NOMO-1 treated with DMSO at 0.1 percent for 48 hours (cell line): ENCODE measurements around the gene EPS15.
"Not testable (repeated sequence)": the region's sequence is repeated elsewhere in the genome, so short reads cannot be mapped to it uniquely, and the experiment has no call there.

Source experiments
- DNase-seq: peaks from one replicate; lab custom pipeline; 2025; ENCODE audit not compliant: unreplicated experiment; lab: John Stamatoyannopoulos, UW

Gene EPS15

GRCh38 chr1:51433972-51434510 lies 85.0 kb downstream of the EPS15 start:
- DNase-seq, result no peak

DNA sequence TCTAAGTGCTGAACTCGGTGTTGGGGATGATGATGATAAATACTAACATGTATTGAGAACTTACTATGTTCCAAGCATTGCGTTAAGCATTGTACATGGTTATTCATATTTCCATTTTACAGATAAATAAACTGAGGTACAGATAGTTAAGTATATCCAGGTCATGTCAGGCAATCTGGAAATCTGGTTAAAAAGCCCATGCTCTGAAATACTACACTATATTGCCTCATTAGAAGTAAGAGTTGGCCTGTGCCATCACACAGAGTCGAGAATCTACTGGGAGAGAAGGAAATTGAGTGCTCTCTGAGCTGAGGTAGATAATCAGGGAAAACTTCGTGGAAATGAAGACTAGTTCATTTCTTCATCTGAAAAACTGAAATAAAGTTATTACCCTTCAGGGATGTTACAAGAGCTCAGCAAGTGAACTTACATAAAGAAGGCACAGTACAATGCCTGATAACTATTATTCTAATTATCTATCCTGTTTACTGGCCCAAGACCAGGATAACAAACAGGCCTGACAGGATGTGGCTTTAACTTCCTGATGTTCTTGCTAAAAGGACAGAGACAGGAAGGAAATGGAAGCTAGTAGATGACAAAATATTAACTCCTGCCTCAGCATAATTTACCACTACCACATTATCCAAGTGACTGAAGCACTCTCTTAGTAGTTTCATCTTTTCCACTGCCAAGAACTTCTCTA lies 85.6 kb downstream of the EPS15 start:
- DNase-seq, result peak; percentile 13

DNA sequence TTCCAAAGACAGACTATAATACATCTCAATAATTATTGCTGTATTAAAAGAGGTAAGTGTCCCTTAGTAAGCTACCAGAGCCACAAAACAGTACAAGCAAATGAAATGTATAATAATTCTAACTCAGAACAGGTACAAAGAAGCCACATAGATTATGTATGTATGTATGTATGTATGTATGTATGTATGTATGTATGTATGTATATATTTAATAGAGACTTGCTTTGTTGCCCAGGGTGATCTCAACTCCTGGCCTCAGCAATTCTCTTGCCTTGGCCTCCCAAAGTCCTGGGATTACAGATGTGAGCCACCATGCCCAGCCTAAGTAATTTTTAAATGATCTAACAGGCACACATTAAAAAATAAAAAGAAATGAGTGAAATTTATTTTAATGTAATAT lies 86.9 kb downstream of the EPS15 start:
- no peak for DNase-seq

DNA sequence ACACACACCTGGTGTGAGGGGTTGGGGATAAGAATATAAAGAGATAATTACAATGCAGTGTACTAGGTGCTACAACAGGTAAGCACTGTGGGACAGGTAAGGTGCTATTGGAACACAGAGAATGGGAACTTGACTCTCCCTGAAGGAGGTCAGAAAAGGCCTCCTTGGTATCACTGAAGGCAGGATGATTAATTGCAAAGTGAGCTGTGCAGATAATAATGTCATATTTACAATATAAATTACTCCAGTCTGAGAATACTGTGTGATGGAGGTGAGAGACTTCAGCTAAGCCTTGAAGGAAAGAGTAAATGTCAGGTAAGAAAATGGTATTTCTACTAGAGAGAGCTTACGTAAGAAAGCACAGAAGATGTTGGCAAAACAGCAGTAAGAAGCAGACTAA lies 91.6 kb downstream of the EPS15 start:
- no peak for DNase-seq

GRCh38 chr1:51425955-51426354 lies 93.1 kb downstream of the EPS15 start:
- DNase-seq, result no peak

DNA sequence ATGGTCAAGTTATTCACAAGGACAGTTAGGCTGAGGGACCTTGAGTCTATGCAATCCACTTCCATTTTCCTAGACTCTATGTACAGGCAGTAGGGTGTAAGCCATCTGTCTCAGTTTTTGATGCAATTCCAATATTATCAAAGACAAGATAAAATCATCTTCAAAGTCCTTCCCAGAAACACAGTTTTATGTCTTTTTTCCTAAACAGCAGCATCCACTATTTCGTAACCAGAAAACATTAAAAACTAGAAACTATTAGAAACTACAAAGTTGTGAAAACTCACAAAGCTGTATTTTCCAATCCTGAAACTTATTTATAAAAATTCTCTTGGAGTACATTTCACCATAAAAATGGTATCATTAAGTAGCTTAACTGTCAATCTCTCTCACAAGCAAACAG lies 93.8 kb downstream of the EPS15 start:
- no peak for DNase-seq

DNA sequence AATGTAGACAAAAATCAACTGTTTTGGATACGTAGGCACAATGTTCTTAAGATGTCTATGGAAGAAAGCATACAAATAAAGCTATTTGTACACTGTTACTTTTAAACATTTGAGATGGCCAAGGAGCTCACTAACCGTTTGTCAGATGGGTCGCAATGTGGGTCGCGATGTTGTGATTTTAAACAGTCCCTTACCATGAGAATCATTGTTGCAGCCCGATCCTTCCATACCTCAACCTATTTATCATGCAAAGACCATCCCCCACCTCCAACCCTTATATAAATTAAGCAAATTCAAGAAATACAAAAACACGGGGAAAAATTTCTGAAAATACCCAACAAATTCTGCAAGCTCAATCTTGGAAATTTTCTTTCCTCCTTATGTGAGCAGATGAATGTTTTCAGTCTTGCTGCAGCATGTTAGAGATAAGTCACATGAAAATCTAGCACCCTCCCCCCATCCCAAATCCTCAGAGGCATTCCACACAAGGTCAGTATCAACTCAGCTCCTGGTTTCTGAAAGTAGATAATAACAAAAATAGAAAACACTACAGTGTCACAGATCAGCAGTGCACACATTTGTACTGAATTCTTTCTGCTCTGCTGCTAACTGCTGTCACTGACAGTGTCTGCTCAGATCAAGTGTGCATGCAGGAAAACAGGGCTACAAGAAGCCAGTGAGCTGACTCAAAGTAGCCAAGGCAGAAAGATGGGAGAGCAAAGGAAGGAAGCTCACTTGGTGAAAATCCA lies 95.8 kb downstream of the EPS15 start:
- DNase-seq, result no peak

GRCh38 chr1:51422367-51423072 lies 96.5 kb downstream of the EPS15 start:
- no peak for DNase-seq

GRCh38 chr1:51421964-51422363 lies 97.1 kb downstream of the EPS15 start:
- peak; percentile 23 for DNase-seq

GRCh38 chr1:51420867-51421627 lies 98.0 kb downstream of the EPS15 start:
- no peak for DNase-seq

DNA sequence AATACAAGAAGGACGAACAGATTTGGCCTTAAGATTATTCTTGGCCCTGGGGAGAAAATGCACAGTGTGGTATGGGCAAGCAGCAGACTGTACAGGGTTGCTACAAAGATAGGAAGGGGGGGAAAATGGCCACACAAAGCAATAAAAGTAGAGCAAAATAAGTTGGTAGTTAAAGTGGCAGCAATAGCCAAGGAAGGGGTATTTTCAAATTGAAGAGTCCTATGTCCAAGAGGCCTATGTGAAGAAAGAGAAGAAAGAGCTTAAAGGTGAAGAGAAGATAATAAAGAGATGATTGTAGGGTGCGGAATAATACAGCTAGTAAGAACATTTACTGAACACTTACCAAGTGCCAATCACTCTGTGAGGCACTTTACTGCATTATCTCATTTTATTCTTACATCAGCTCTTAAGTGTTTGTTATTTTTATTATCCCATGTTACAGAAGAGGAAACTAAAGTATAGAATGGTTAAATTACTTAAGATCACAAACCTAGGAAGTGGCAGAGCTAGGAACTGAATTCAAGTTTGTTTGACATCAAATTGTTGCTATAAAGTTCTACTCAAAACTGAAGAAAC lies 100.6 kb downstream of the EPS15 start:
- no peak for DNase-seq

DNA sequence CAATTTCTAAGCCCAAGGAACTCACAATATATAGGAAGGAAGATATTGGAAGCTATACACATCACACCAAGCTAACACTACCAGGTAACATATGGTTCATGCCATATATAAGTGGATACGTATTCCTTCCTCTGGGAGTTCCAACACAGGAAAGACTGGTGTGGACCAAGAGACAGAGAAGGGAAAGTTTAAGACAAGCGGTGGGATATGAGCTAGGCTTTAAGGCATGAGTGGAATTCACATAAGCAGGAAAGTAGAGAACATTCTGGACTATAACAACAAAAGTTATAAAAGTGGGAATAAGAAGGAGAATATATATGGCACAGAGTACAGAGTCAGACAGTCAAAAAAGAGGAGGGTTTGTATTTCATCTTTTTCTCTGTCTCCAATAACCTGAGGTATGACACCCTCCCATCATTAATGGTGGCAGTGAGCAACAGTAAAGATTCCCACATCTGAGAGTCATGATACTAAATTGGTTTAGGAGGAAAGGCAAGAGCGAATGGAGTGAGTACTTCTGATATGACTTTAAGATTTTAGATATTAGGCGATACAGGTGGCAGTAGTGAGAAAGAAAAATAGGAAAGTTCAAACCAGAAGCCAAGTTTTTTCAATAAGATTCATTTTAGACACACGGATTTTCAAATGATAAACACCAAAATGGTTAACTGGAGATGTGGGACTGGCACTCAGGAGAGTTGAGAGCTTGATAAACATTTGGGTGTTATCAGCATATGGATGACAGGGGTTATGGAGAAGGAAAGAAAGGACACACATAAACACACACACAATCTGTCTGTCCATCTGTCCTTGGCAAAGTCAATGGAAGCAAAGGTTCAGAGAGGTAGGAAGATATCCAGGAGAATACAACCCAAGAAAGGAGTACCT lies 101.3 kb downstream of the EPS15 start:
- DNase-seq, result no peak

DNA sequence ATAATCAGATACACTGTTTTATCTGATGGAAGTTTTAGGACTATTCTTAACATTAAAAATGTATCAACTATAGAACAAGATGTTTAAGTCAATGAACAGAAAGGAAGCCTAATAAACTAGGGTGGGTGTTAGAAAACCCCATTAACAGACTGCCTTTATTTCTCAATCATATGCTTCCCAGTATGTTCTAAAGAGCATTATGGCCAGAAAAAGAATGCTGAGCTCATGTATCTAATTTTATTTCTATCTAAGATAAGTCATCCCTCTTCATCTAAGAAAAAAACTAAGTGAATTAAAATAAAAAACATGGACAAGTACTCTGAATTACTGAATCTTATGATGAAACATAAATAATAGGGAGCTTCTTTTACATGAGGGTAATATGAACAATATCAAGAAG lies 102.2 kb downstream of the EPS15 start:
- DNase-seq, result no peak

DNA sequence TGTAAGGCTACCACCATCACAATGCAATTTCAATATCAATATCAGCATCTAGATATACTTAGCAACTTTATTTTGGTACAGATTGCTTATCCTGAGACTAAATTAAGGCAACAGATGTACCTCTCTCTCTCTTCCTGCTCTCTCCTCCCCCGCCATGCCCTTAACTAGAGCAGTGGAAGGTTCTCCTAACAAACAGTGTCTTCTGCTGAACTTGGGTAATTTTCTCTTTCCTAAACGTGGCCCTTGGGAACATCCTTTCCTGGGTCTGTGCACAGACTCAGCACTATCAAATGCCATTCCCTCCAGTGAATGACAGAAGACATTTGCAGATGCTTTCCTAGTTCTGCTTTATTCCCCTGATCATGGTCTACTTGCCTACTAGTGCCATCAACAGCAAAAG lies 103.1 kb downstream of the EPS15 start:
- DNase-seq, result no peak

- no peak for DNase-seq
Measured at GRCh38 chr1:51414811-51415210, 104.3 kb downstream of the EPS15 start.

- not testable (repeated sequence) for DNase-seq
Measured at GRCh38 chr1:51411820-51412219, 107.2 kb downstream of the EPS15 start.

- no peak for DNase-seq
Measured at GRCh38 chr1:51410568-51411460, 108.3 kb downstream of the EPS15 start.

DNA sequence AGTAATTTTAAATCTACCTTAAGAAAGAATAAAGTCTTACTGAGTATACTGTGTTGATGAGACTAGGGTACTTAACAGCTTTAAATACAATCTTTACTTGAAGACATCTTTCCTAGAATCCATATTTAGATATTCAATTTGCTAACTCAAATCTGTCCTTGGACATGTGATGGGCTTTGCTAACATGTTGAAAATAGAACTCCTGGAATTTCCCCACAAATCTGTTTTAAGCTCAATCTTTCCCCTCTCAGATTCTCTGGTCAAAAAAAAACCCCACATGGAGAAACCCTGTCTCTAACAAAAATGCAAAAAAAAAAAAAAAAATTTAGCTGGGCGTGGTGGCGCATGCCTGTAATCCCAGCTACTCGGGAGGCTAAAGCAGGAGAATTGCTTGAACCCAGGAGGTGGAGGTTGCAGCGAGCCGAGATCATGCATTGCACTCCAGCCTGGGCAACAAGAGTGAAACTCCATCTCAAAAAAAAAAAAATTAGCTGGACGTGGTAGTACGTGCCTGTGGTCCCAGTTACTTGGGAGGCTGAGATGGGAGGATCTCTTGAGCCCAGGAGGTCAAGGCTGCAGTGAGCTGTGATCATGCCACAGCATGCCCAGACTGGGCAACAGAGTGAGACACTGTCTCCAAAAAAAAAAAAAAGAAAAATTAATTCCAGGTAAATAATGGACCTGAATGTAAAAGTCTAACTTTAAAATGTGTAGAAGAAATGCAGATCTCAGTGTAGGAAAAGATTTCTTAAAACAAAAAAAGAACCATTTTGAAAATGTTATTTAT lies 109.1 kb downstream of the EPS15 start:
- DNase-seq, result not testable (repeated sequence)
